ENCODE results near the gene ATM. TPM values are rescaled to one million over a fixed set of nuclear protein-coding genes. Genes with fewer than 3 reads are reported as not detected.
"Not testable (repeated sequence)": the region's sequence is repeated elsewhere in the genome, so short reads cannot be mapped to it uniquely, and the experiment has no call there.

ATM gene
- total and polyA plus RNA-seq, 3 experiments from 2014 or later: 76.0 to 87.1 (median 77.1) TPM

DNA sequence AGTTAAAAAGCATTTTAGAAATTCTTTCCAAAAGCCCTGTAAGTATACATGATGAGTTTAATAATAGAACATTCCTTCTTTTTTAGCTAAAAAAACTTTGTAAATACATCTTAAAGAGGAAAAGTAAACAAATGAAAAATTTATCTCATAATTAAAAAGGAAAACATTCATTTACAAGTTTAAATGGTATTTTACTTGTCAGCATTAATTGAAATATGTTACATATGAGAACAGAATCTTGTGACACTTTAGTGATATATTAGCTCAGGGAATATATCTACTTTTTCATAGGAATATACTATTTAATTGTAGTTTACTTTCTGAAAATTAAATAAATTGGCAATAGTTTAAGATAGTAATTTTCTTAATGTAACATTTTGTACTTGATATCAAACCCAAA lies 66.2 kb downstream of the ATM start:
- POLR2A ChIA-PET; H3K27me3 Mint-ChIP-seq; H3K9me3 ChIP-seq (ENCODE audit: low read length); H3K4me3 ChIP-seq (ENCODE audit: low read length); H3K4me3 Mint-ChIP-seq; DNase-seq; CTCF ChIA-PET; H3K4me1 ChIP-seq (ENCODE audit: insufficient read depth, low read length); H3K9me3 Mint-ChIP-seq; H3K27ac ChIP-seq (ENCODE audit: low read depth, low read length); H3K27me3 ChIP-seq (ENCODE audit: insufficient read depth, low read length, poor library complexity, severe bottlenecking): not testable (repeated sequence)
- peaks cover 21 to 26% (median 25%) of the 10 kb centered on the region in 3 donors for H3K4me1 Mint-ChIP-seq
- peaks cover 56% of the 10 kb centered on the region for H3K36me3 ChIP-seq (ENCODE audit: insufficient read depth, low read length)
- peaks cover 5 to 84% (median 9%) of the 10 kb centered on the region in 3 donors for H3K36me3 Mint-ChIP-seq
- peak overlapping the region in 1 of 8 donors; percentile 36 for H3K27ac Mint-ChIP-seq

DNA sequence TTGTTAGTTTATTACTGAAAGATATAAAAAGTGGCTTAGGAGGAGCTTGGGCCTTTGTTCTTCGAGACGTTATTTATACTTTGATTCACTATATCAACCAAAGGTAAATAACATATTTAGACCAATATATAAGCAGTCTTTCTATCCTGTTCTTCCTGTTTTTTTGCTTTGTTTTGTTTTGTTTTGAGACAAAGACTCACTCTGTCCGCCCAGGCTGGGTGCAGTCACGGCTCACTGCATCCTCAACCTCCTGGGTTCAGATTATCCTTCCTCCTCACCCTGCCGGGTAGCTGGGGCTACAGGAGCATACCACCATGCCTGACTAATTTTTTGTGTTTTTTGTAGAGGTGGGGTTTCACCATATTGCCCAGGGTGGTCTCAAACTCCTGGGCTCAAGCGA lies 66.8 kb downstream of the ATM start:
- DNase-seq: no peak
- Mint-ChIP-seq H3K9me3 (no peaks in the 10 kb centered on the region), H3K4me3 (no peak overlapping the region), H3K27ac (peak overlapping the region in 3 of 8 donors; percentile 11 to 82 (median 33)), H3K4me1 (peaks cover 19 to 23% (median 19%) of the 10 kb centered on the region in 3 donors), H3K36me3 (peaks cover 5 to 83% (median 9%) of the 10 kb centered on the region in 3 donors), H3K27me3 (no peaks in the 10 kb centered on the region)
- ChIA-PET POLR2A (no interaction called here), CTCF (interaction anchor here (1.0 to 1.4 kb wide), 2 partner anchors 43 to 67 kb away, joined by 3 to 6 read pairs; partner anchors contain the start of genes ATM and NPAT)
- no peaks in the 10 kb centered on the region for H3K27me3 ChIP-seq (ENCODE audit: insufficient read depth, low read length, poor library complexity, severe bottlenecking)
- peaks cover 8% of the 10 kb centered on the region for H3K4me1 ChIP-seq (ENCODE audit: insufficient read depth, low read length)
- H3K27ac ChIP-seq (ENCODE audit: low read depth, low read length): no peak overlapping the region
- H3K4me3 ChIP-seq (ENCODE audit: low read length): no peak overlapping the region
- H3K9me3 ChIP-seq (ENCODE audit: low read length): no peaks in the 10 kb centered on the region
- peaks cover 52% of the 10 kb centered on the region for H3K36me3 ChIP-seq (ENCODE audit: insufficient read depth, low read length)

GRCh38 chr11:108293229-108293628 lies 70.4 kb downstream of the ATM start:
- Histone ChIP-seq H3K36me3 (ENCODE audit: insufficient read depth, low read length) (peaks cover 44% of the 10 kb centered on the region), H3K27me3 (ENCODE audit: insufficient read depth, low read length, poor library complexity, severe bottlenecking) (no peaks in the 10 kb centered on the region), H3K27ac (ENCODE audit: low read depth, low read length) (no peak overlapping the region), H3K9me3 (ENCODE audit: low read length) (no peaks in the 10 kb centered on the region), H3K4me1 (ENCODE audit: insufficient read depth, low read length) (peaks cover 5% of the 10 kb centered on the region), H3K4me3 (ENCODE audit: low read length) (no peak overlapping the region)
- H3K9me3 Mint-ChIP-seq: no peaks in the 10 kb centered on the region
- H3K36me3 Mint-ChIP-seq: peaks cover 0 to 82% (median 12%) of the 10 kb centered on the region in 3 donors
- CTCF ChIA-PET: no interaction called here
- DNase-seq: no peak
- H3K4me3 Mint-ChIP-seq: no peak overlapping the region
- POLR2A ChIA-PET: no interaction called here
- H3K27ac Mint-ChIP-seq: no peak overlapping the region
- no peaks in the 10 kb centered on the region for H3K27me3 Mint-ChIP-seq
- H3K4me1 Mint-ChIP-seq: peaks cover 10 to 15% (median 12%) of the 10 kb centered on the region in 3 donors

GRCh38 chr11:108302121-108302785 lies 79.4 kb downstream of the ATM start:
- H3K36me3 ChIP-seq (ENCODE audit: insufficient read depth, low read length): peaks cover 80% of the 10 kb centered on the region
- Mint-ChIP-seq H3K4me1 (peaks cover 11 to 36% (median 29%) of the 10 kb centered on the region in 3 donors), H3K4me3 (no peak overlapping the region), H3K36me3 (peaks cover 13 to 87% (median 32%) of the 10 kb centered on the region in 3 donors), H3K9me3 (no peaks in the 10 kb centered on the region), H3K27ac (peak overlapping the region in 7 of 8 donors; percentile 1 to 76 (median 50)), H3K27me3 (no peaks in the 10 kb centered on the region)
- H3K4me3 ChIP-seq (ENCODE audit: low read length): no peak overlapping the region
- no peaks in the 10 kb centered on the region for H3K4me1 ChIP-seq (ENCODE audit: insufficient read depth, low read length)
- no peak for DNase-seq
- no peaks in the 10 kb centered on the region for H3K9me3 ChIP-seq (ENCODE audit: low read length)
- POLR2A ChIA-PET: no interaction called here
- CTCF ChIA-PET: no interaction called here
- no peaks in the 10 kb centered on the region for H3K27me3 ChIP-seq (ENCODE audit: insufficient read depth, low read length, poor library complexity, severe bottlenecking)
- H3K27ac ChIP-seq (ENCODE audit: low read depth, low read length): no peak overlapping the region

- H3K27ac Mint-ChIP-seq: peak overlapping the region in 5 of 8 donors; percentile 6 to 69 (median 46)
- H3K27me3 Mint-ChIP-seq: no peaks in the 10 kb centered on the region
- Histone ChIP-seq H3K4me3 (ENCODE audit: low read length) (no peak overlapping the region), H3K4me1 (ENCODE audit: insufficient read depth, low read length) (no peaks in the 10 kb centered on the region), H3K27ac (ENCODE audit: low read depth, low read length) (no peak overlapping the region), H3K36me3 (ENCODE audit: insufficient read depth, low read length) (peaks cover 57% of the 10 kb centered on the region), H3K9me3 (ENCODE audit: low read length) (no peaks in the 10 kb centered on the region), H3K27me3 (ENCODE audit: insufficient read depth, low read length, poor library complexity, severe bottlenecking) (no peaks in the 10 kb centered on the region)
- peaks cover 7 to 81% (median 30%) of the 10 kb centered on the region in 3 donors for H3K36me3 Mint-ChIP-seq
- ChIA-PET POLR2A (no interaction called here), CTCF (no interaction called here)
- peaks cover 27 to 48% (median 48%) of the 10 kb centered on the region in 3 donors for H3K4me1 Mint-ChIP-seq
- no peak for DNase-seq
- H3K9me3 Mint-ChIP-seq: no peaks in the 10 kb centered on the region
- H3K4me3 Mint-ChIP-seq: no peak overlapping the region
Measured at GRCh38 chr11:108307751-108308150, 84.9 kb downstream of the ATM start.

GRCh38 chr11:108313444-108313843 lies 90.6 kb downstream of the ATM start:
- Histone ChIP-seq H3K4me1 (ENCODE audit: insufficient read depth, low read length) (no peaks in the 10 kb centered on the region), H3K9me3 (ENCODE audit: low read length) (no peaks in the 10 kb centered on the region), H3K4me3 (ENCODE audit: low read length) (no peak overlapping the region), H3K27ac (ENCODE audit: low read depth, low read length) (no peak overlapping the region), H3K27me3 (ENCODE audit: insufficient read depth, low read length, poor library complexity, severe bottlenecking) (no peaks in the 10 kb centered on the region), H3K36me3 (ENCODE audit: insufficient read depth, low read length) (peaks cover 36% of the 10 kb centered on the region)
- H3K4me3 Mint-ChIP-seq: no peak overlapping the region
- no peak for DNase-seq
- POLR2A ChIA-PET: no interaction called here
- peaks cover 18 to 26% (median 26%) of the 10 kb centered on the region in 3 donors for H3K4me1 Mint-ChIP-seq
- H3K27me3 Mint-ChIP-seq: no peaks in the 10 kb centered on the region
- peaks cover 5 to 72% (median 24%) of the 10 kb centered on the region in 3 donors for H3K36me3 Mint-ChIP-seq
- H3K9me3 Mint-ChIP-seq: no peaks in the 10 kb centered on the region
- peak overlapping the region; percentile 2 to 97 (median 48) for H3K27ac Mint-ChIP-seq
- CTCF ChIA-PET: no interaction called here

- no peak for DNase-seq
- Histone ChIP-seq H3K4me3 (ENCODE audit: low read length) (no peak overlapping the region), H3K4me1 (ENCODE audit: insufficient read depth, low read length) (no peaks in the 10 kb centered on the region), H3K36me3 (ENCODE audit: insufficient read depth, low read length) (peaks cover 44% of the 10 kb centered on the region), H3K27ac (ENCODE audit: low read depth, low read length) (no peak overlapping the region), H3K27me3 (ENCODE audit: insufficient read depth, low read length, poor library complexity, severe bottlenecking) (no peaks in the 10 kb centered on the region), H3K9me3 (ENCODE audit: low read length) (no peaks in the 10 kb centered on the region)
- CTCF ChIA-PET: no interaction called here
- peak overlapping the region in 2 of 8 donors; percentile 48 to 54 for H3K27ac Mint-ChIP-seq
- no peaks in the 10 kb centered on the region for H3K27me3 Mint-ChIP-seq
- no peaks in the 10 kb centered on the region for H3K9me3 Mint-ChIP-seq
- POLR2A ChIA-PET: no interaction called here
- H3K4me3 Mint-ChIP-seq: no peak overlapping the region
- peaks cover 9 to 76% (median 24%) of the 10 kb centered on the region in 3 donors for H3K36me3 Mint-ChIP-seq
- H3K4me1 Mint-ChIP-seq: peaks cover 9 to 15% (median 11%) of the 10 kb centered on the region in 3 donors
Measured at GRCh38 chr11:108316061-108316460, 93.2 kb downstream of the ATM start.

- no peak for DNase-seq
- H3K9me3 ChIP-seq (ENCODE audit: low read length): no peaks in the 10 kb centered on the region
- ChIA-PET CTCF (no interaction called here), POLR2A (no interaction called here)
- no peaks in the 10 kb centered on the region for H3K4me1 ChIP-seq (ENCODE audit: insufficient read depth, low read length)
- no peak overlapping the region for H3K27ac ChIP-seq (ENCODE audit: low read depth, low read length)
- H3K27me3 ChIP-seq (ENCODE audit: insufficient read depth, low read length, poor library complexity, severe bottlenecking): no peaks in the 10 kb centered on the region
- H3K36me3 ChIP-seq (ENCODE audit: insufficient read depth, low read length): peaks cover 55% of the 10 kb centered on the region
- no peak overlapping the region for H3K4me3 ChIP-seq (ENCODE audit: low read length)
- peak overlapping the region in 5 of 8 donors; percentile 33 to 74 (median 60) for H3K27ac Mint-ChIP-seq
- peaks cover 0 to 14% (median 5%) of the 10 kb centered on the region in 3 donors for H3K4me1 Mint-ChIP-seq
- no peaks in the 10 kb centered on the region for H3K9me3 Mint-ChIP-seq
- H3K36me3 Mint-ChIP-seq: peaks cover 9 to 77% (median 27%) of the 10 kb centered on the region in 3 donors
- H3K4me3 Mint-ChIP-seq: no peak overlapping the region
- H3K27me3 Mint-ChIP-seq: no peaks in the 10 kb centered on the region
Measured at GRCh38 chr11:108319541-108320145, 96.8 kb downstream of the ATM start.
